ENCODE data around the gene RAPGEF3.

Gene RAPGEF3

GRCh38 chr12:47707905-47708543, 50.7 kb downstream of the RAPGEF3 start:
- DNase-seq (ENCODE audit: extremely low read depth, low read depth): no peak

GRCh38 chr12:47707355-47707754, 51.3 kb downstream of the RAPGEF3 start:
- no peak for TF ChIP-seq CTCF (IDR thresholded peaks at IDR 0.05; ENCODE audit: low read depth, low read length)

More at GRCh38 chr12:47707905-47708543, 50.7 kb downstream of the RAPGEF3 start:
- no peak for TF ChIP-seq CTCF (IDR thresholded peaks at IDR 0.05; ENCODE audit: low read depth, low read length)

GRCh38 chr12:47705566-47706425, 52.9 kb downstream of the RAPGEF3 start, which contains the start of gene RPAP3:
Gene RPAP3 (minus strand): TSS chr12:47706030. CDS start chr12:47702840, 3,190 bp downstream.
- peak; percentile 62 for TF ChIP-seq CTCF (IDR thresholded peaks at IDR 0.05; ENCODE audit: low read depth, low read length)
- DNase-seq (ENCODE audit: extremely low read depth, low read depth): peak; percentile 77

More at GRCh38 chr12:47707355-47707754, 51.3 kb downstream of the RAPGEF3 start:
- DNase-seq (ENCODE audit: extremely low read depth, low read depth): no peak

- DNase-seq (ENCODE audit: extremely low read depth, low read depth): no peak
- no peak for TF ChIP-seq CTCF (IDR thresholded peaks at IDR 0.05; ENCODE audit: low read depth, low read length)
Observed at GRCh38 chr12:47705229-47705565, 53.5 kb downstream of the RAPGEF3 start.

- TF ChIP-seq CTCF (IDR thresholded peaks at IDR 0.05; ENCODE audit: low read depth, low read length): no peak
- DNase-seq (ENCODE audit: extremely low read depth, low read depth): no peak
Observed at GRCh38 chr12:47704719-47705118, 54.0 kb downstream of the RAPGEF3 start.

GRCh38 chr12:47700263-47700662, 58.4 kb downstream of the RAPGEF3 start:
- no peak for DNase-seq (ENCODE audit: extremely low read depth, low read depth)
- TF ChIP-seq CTCF (IDR thresholded peaks at IDR 0.05; ENCODE audit: low read depth, low read length): no peak

- no peak for TF ChIP-seq CTCF (IDR thresholded peaks at IDR 0.05; ENCODE audit: low read depth, low read length)
- no peak for DNase-seq (ENCODE audit: extremely low read depth, low read depth)
Observed at GRCh38 chr12:47698631-47699030, 60.0 kb downstream of the RAPGEF3 start.
